ENCODE results near the gene EXOG. TPM values are rescaled to one million over a fixed set of nuclear protein-coding genes. Genes with fewer than 3 reads are reported as not detected.
A peak's percentile ranks its signal among the peaks of the same experiment; 100 is the strongest.

Gene EXOG
- total and polyA plus RNA-seq, 2 experiments from 2014 or later: 6.3 to 7.5 TPM

DNA sequence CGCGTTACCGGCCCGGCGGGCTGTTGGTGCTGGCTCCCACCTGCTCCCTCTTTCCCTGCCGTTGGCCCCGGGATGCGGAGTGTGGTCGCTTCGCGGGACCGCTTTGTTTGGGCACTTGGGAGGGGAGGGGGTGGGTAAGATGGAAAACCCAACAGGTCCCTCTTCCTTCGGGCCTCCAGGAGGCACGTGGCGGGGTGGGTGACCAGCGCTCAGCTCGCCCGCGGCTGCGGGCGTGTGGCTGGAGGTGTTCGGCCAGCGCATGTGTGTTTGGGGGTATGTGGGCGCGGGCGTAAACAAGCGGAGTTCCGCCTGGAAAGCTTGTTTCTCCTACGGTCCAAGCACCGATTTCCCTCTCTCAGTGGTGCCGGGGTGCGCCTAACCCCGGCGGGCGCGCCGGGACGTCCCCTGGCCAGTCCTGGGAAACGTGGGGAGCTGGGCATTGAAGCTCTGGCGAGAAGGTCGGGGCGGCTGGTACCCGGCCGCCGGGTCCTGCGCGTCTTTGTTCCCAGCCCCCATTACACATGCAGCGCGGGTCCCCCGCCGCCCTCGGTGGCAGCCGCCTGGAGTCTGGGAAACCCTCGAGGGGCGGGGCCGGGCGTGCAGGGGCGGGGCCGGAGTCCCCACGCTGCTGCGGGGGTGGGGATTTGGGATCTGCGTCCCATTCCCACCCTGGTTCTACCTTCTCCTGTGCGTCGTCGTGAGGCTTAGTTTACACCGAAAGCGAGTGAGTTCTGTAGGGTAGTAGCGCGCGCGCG lies 41.1 kb upstream of the EXOG start:
- Histone ChIP-seq H3K27ac (peak overlapping the region; percentile 93), H3K4me1 (ENCODE audit: insufficient read depth) (peaks cover 25% of the 10 kb centered on the region), H3K9me3 (ENCODE audit: low read depth) (no peaks in the 10 kb centered on the region), H3K36me3 (replicated peaks; ENCODE audit: insufficient read depth, low read depth) (no peaks in the 10 kb centered on the region), H3K4me3 (peak overlapping the region; percentile 20), H3K9me2 (replicated peaks; ENCODE audit: insufficient read depth) (no peaks in the 10 kb centered on the region), H4K20me1 (ENCODE audit: insufficient read depth, poor library complexity, severe bottlenecking) (peaks cover 34% of the 10 kb centered on the region), H2AFZ (peak overlapping the region; percentile 86), H3K27me3 (no peaks in the 10 kb centered on the region), H3K79me2 (peaks cover 53% of the 10 kb centered on the region), H3K4me2 (peak overlapping the region; percentile 99)
- under 1% methylated on average over 51 of the region's 72 CpGs for WGBS (ENCODE audit: low lambda C conversion rate, missing lambda C conversion rate)
- peak; percentile 88 for DNase-seq (ENCODE audit: low spot score)
- TF ChIP-seq EZH2phosphoT487 (IDR thresholded peaks at IDR 0.05; ENCODE audit: low read depth, severe bottlenecking, unreplicated experiment) (no peak), EZH2 (IDR thresholded peaks at IDR 0.05; ENCODE audit: borderline replicate concordance) (no peak)
- TF ChIP-seq, protein P1, sequence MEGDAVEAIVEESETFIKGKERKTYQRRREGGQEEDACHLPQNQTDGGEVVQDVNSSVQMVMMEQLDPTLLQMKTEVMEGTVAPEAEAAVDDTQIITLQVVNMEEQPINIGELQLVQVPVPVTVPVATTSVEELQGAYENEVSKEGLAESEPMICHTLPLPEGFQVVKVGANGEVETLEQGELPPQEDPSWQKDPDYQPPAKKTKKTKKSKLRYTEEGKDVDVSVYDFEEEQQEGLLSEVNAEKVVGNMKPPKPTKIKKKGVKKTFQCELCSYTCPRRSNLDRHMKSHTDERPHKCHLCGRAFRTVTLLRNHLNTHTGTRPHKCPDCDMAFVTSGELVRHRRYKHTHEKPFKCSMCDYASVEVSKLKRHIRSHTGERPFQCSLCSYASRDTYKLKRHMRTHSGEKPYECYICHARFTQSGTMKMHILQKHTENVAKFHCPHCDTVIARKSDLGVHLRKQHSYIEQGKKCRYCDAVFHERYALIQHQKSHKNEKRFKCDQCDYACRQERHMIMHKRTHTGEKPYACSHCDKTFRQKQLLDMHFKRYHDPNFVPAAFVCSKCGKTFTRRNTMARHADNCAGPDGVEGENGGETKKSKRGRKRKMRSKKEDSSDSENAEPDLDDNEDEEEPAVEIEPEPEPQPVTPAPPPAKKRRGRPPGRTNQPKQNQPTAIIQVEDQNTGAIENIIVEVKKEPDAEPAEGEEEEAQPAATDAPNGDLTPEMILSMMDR (IDR thresholded peaks at IDR 0.05; ENCODE audit: poor library complexity): no peak

DNA sequence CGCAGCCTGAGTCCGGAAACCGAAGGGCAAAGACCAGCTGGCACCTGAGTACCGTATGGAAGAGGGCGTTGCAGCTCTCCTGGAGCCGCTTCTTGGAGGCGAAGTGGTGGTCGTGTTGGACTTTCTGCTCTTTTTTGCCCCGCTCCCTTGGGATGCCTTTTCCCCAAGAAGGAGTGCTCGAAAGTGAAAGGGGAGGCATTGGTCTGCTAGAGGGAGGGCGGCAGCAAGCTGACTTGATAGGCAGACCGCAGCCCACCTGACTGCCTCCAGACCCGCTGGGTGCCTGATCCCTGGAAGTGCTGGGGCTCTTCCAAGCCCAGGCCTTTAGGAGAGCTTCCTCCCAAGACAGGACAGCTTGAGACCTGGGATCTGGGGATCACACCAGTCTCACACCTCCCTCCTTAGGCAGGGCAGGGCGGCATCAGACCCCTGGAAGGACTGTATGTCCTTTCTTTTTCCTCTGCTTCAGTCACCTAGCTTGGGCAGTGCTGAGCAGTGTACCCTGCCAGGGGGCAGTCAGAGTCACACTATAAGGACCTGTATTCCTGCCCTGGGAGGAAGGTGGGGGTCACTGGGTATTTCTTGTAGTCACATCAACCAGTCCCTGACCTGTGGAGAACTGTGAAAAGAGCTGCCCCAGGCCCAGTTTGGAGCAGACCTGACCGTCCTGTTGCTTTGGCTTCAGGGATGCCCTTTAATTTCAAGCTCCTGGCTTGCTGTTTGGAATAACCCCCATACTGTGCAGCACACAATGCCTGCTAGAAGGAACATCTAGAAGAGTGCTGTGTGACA lies 40.3 kb upstream of the EXOG start:
- DNase-seq (ENCODE audit: low spot score): no peak
- Histone ChIP-seq H2AFZ (peak overlapping the region; percentile 86), H3K79me2 (peaks cover 60% of the 10 kb centered on the region)

DNA sequence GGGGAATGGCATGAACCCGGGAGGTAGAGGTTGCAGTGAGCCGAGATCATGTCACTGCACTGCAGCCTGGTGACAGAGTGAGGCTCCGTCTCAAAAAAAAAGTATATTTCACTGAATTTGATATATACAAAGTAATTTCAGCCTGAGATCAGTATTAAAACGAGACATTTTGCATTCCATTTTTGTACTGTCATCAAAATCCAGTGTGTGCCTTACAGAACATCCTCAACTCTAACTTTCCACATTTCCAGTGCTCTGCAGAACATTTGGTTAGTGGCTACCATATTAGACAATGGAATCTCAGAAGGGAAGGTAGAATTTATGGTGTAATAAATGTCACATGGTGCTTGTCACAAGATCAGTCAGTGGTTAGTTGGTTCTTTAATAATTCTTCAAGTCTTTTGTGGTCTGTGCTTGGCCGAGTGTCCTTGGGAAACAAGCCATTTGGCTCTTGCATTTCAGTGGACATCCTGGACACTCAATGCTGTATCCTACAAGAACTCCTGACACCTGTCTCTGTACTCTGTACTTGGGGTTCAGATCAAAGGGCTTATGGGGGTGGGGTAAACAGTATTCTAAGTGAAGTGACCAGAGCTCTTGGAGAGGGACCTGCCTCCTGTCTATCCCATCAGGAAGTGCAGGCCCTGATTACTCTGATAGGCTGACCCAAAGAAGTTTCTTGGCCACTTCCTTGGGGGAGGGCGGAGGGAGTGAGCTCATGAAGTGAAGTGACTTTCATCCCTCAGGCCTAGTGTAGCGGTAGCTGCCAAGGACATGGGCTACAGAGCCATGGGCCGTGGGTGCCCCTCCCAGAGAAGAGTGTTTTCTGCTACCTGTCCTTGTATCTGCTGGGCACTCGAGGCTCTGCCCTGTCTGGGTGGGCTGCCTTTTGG lies 38.8 kb upstream of the EXOG start:
- WGBS (ENCODE audit: low lambda C conversion rate, missing lambda C conversion rate): 89% methylated on average over 9 of the region's 9 CpGs
- Histone ChIP-seq H2AFZ (no peak overlapping the region), H3K9me3 (ENCODE audit: low read depth) (no peaks in the 10 kb centered on the region), H3K4me2 (no peak overlapping the region), H3K79me2 (peaks cover 76% of the 10 kb centered on the region), H3K36me3 (replicated peaks; ENCODE audit: insufficient read depth, low read depth) (no peaks in the 10 kb centered on the region), H3K4me3 (no peak overlapping the region), H3K4me1 (ENCODE audit: insufficient read depth) (peaks cover 25% of the 10 kb centered on the region), H4K20me1 (ENCODE audit: insufficient read depth, poor library complexity, severe bottlenecking) (peaks cover 50% of the 10 kb centered on the region), H3K9me2 (replicated peaks; ENCODE audit: insufficient read depth) (no peaks in the 10 kb centered on the region), H3K27me3 (no peaks in the 10 kb centered on the region), H3K27ac (peak overlapping the region; percentile 68)
- peak; percentile 28 for DNase-seq (ENCODE audit: low spot score)
- TF ChIP-seq EZH2phosphoT487 (IDR thresholded peaks at IDR 0.05; ENCODE audit: low read depth, severe bottlenecking, unreplicated experiment) (no peak), EZH2 (IDR thresholded peaks at IDR 0.05; ENCODE audit: borderline replicate concordance) (no peak)
- TF ChIP-seq, protein P1 (IDR thresholded peaks at IDR 0.05; ENCODE audit: poor library complexity): no peak

More for the DNA sequence above, 40.3 kb upstream of the EXOG start:
- no peaks in the 10 kb centered on the region for H3K27me3 ChIP-seq
- H4K20me1 ChIP-seq (ENCODE audit: insufficient read depth, poor library complexity, severe bottlenecking): peaks cover 41% of the 10 kb centered on the region
- 8% methylated on average over 15 of the region's 15 CpGs for WGBS (ENCODE audit: low lambda C conversion rate, missing lambda C conversion rate)
- no peaks in the 10 kb centered on the region for H3K9me2 ChIP-seq (replicated peaks; ENCODE audit: insufficient read depth)
- H3K9me3 ChIP-seq (ENCODE audit: low read depth): no peaks in the 10 kb centered on the region
- peaks cover 25% of the 10 kb centered on the region for H3K4me1 ChIP-seq (ENCODE audit: insufficient read depth)
- H3K4me2 ChIP-seq: peak overlapping the region; percentile 99
- peak overlapping the region; percentile 20 for H3K4me3 ChIP-seq
- TF ChIP-seq, protein P1 (IDR thresholded peaks at IDR 0.05; ENCODE audit: poor library complexity): no peak
- TF ChIP-seq EZH2 (IDR thresholded peaks at IDR 0.05; ENCODE audit: borderline replicate concordance): no peak
- TF ChIP-seq EZH2phosphoT487 (IDR thresholded peaks at IDR 0.05; ENCODE audit: low read depth, severe bottlenecking, unreplicated experiment): no peak
- no peaks in the 10 kb centered on the region for H3K36me3 ChIP-seq (replicated peaks; ENCODE audit: insufficient read depth, low read depth)
- H3K27ac ChIP-seq: peak overlapping the region; percentile 93
